ENCODE measurements around the gene GOLT1B. TPM values are rescaled to one million over a fixed set of nuclear protein-coding genes. Genes with fewer than 3 reads are reported as not detected.

Gene GOLT1B
- total RNA-seq, 1 donor from 2014 or later: 67.1 TPM

DNA sequence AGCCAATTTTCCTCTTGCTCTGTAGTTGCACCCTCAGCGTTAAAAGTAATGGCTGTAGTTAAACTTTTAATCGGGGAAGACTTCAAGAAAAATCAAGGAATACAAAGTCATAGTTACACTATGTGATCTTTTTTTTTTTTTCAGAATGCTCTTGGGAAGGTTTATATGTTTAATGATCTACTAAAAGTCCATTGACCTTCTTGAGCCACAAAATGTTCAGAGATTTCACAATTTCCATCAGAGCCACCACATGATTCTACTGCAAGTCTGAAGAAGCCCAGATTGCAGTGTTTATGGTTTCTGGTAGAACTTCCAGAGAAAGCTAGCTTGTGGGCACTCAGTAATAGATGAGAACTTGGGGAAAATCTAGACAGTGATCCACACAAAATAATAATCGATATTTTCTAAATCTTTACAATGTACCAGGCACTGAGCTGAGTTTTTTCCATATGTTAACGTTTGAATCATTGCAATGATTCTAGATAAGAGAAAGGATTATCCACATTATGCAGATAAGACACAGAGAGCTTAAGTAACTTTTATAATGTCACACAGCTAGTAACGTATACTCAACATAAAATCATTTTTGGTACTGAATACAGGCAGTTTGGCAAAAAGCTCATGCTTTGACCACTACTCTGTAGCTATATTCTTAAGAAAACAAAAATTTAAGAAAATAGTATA lies 64.8 kb downstream of the GOLT1B start:
- DNase-seq (ENCODE audit: low read depth) (no peak), FAIRE-seq (no peak)
- no peak overlapping the region for H3K4me3 ChIP-seq (ENCODE audit: low read depth, low read length)
- no peaks in the 10 kb centered on the region for H3K36me3 ChIP-seq (ENCODE audit: control insufficient read depth, insufficient read depth, low read length)
- no peaks in the 10 kb centered on the region for H3K27me3 ChIP-seq (ENCODE audit: control insufficient read depth, insufficient read depth, low read length)
- TF ChIP-seq, protein P1, sequence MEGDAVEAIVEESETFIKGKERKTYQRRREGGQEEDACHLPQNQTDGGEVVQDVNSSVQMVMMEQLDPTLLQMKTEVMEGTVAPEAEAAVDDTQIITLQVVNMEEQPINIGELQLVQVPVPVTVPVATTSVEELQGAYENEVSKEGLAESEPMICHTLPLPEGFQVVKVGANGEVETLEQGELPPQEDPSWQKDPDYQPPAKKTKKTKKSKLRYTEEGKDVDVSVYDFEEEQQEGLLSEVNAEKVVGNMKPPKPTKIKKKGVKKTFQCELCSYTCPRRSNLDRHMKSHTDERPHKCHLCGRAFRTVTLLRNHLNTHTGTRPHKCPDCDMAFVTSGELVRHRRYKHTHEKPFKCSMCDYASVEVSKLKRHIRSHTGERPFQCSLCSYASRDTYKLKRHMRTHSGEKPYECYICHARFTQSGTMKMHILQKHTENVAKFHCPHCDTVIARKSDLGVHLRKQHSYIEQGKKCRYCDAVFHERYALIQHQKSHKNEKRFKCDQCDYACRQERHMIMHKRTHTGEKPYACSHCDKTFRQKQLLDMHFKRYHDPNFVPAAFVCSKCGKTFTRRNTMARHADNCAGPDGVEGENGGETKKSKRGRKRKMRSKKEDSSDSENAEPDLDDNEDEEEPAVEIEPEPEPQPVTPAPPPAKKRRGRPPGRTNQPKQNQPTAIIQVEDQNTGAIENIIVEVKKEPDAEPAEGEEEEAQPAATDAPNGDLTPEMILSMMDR (IDR thresholded peaks at IDR 0.05; ENCODE audit: insufficient read depth, low read length, severe bottlenecking): no peak

DNA sequence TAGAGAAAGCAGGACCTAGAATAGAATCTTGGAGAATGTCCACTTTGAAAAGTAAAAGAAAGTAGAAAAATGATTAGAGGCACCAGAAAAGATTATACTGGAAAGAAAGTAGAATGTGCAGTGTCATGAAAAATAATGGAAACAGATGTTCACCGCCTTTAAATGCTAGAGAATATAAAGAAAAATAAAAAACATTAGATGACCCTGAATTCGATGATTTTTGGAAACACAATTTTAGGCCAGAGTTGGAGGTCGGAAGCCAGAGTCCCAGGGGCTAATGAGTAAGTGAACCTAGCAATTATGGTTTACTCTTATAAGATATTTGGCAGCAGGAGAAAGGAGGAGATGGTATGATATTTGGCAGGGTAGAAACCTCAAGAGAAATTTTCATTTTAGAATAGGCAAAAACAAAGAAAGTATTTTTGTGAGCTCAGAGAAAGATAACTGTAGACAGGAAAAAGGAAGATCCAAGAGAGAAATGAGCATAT lies 65.4 kb downstream of the GOLT1B start:
- DNase-seq (ENCODE audit: low read depth): no peak
- no peaks in the 10 kb centered on the region for H3K36me3 ChIP-seq (ENCODE audit: control insufficient read depth, insufficient read depth, low read length)
- FAIRE-seq: no peak
- H3K27me3 ChIP-seq (ENCODE audit: control insufficient read depth, insufficient read depth, low read length): no peaks in the 10 kb centered on the region
- TF ChIP-seq, protein P1 (IDR thresholded peaks at IDR 0.05; ENCODE audit: insufficient read depth, low read length, severe bottlenecking): no peak
- H3K4me3 ChIP-seq (ENCODE audit: low read depth, low read length): no peak overlapping the region

Other genes with a start within 250 kb of the GOLT1B start
- gene SLCO1A2, start 166.9 kb upstream of the GOLT1B start, total RNA-seq: not detected in 2 replicates
- gene IAPP, start 128.9 kb upstream of the GOLT1B start, total RNA-seq: not detected in 2 replicates
- 25.9 and 27.6 TPM in 2 replicates for gene PYROXD1, start 64.1 kb upstream of the GOLT1B start, total RNA-seq
- gene RECQL, start 154 bp upstream of the GOLT1B start, total RNA-seq: 38.5 and 46.6 TPM in 2 replicates
- 3.4 and 6.3 TPM in 2 replicates for gene SPX, start 24.5 kb downstream of the GOLT1B start, total RNA-seq
- gene GYS2, start 103.1 kb downstream of the GOLT1B start, total RNA-seq: 0.26 TPM in 1 of 2 replicates, not detected in the other
- 471 and 1,083 TPM in 2 replicates for gene LDHB, start 156.1 kb downstream of the GOLT1B start, total RNA-seq